ENCODE data around the gene BFSP1. TPM values are rescaled to one million over a fixed set of nuclear protein-coding genes. Genes with fewer than 3 reads are reported as not detected.

The BFSP1 gene
- total RNA-seq, 5 donors from 2014 or later (not counting 1 experiment from before 2014, with no cell fraction given) = 0.25 to 0.53 (median 0.30) TPM

GRCh38 chr20:17572034-17572638, 41.0 kb upstream of the BFSP1 start:
- DNase-seq (no peak), ATAC-seq (replicated peaks in 1 of 4) (no peak)
- Mint-ChIP-seq H3K4me1 (peaks cover 32 to 39% (median 37%) of the 10 kb centered on the region in 3 donors), H3K9me3 (no peaks in the 10 kb centered on the region), H3K4me3 (peak overlapping the region in 2 of 3 donors; percentile 37 to 96), H3K27ac (no peak overlapping the region), H3K36me3 (peaks cover 9% of the 10 kb centered on the region), H3K27me3 (no peaks in the 10 kb centered on the region)
- no peaks in the 10 kb centered on the region for H3K36me3 ChIP-seq (ENCODE audit: control insufficient read depth in 2 of 2, extremely low read depth in 1 of 2, insufficient read depth in 1 of 2, low read length in 1 of 2)
- no peak overlapping the region for H3K4me3 ChIP-seq (ENCODE audit: control insufficient read depth in 1 of 2, extremely low read depth in 1 of 2, low read length in 1 of 2)
- WGBS (ENCODE audit: insufficient coverage) = no CpG with 5 or more reads among the region's 7 CpGs
- peaks cover 11 to 12% of the 10 kb centered on the region in 2 experiments for H3K4me1 ChIP-seq (ENCODE audit: control insufficient read depth in 1 of 2, extremely low read depth in 1 of 2, insufficient read depth in 2 of 2, low read length in 2 of 2)
- no peaks in the 10 kb centered on the region for H3K9me3 ChIP-seq
- no peak overlapping the region for H3K27ac ChIP-seq (ENCODE audit: low read length)
- CTCF ChIA-PET = interaction anchor here (0.6 to 1.5 kb wide), 2 partner anchors 11 to 33 kb away, joined by 3 to 4 read pairs; no protein-coding TSS in a partner anchor
- POLR2A ChIA-PET = interaction anchor here in 1 of 2 donors (2.1 kb wide), 1 partner anchor 8 kb away, joined by 8 read pairs; no protein-coding TSS in a partner anchor
- H3K27me3 ChIP-seq (replicated peaks in 1 of 2; ENCODE audit: control insufficient read depth in 2 of 2, extremely low read depth in 1 of 2, insufficient read depth in 2 of 2, low read length in 1 of 2) = peaks cover 0 to 5% of the 10 kb centered on the region in 2 experiments

GRCh38 chr20:17571153-17571527, 40.0 kb upstream of the BFSP1 start:
- peaks cover 11 to 12% of the 10 kb centered on the region in 2 experiments for H3K4me1 ChIP-seq (ENCODE audit: control insufficient read depth in 1 of 2, extremely low read depth in 1 of 2, insufficient read depth in 2 of 2, low read length in 2 of 2)
- peaks cover 0 to 2% (median 0%) of the 10 kb centered on the region in 3 donors for H3K9me3 Mint-ChIP-seq
- H3K36me3 ChIP-seq (ENCODE audit: control insufficient read depth in 2 of 2, extremely low read depth in 1 of 2, insufficient read depth in 1 of 2, low read length in 1 of 2) = no peaks in the 10 kb centered on the region
- H3K36me3 Mint-ChIP-seq = peaks cover 8% of the 10 kb centered on the region
- H3K4me1 Mint-ChIP-seq = peaks cover 32 to 37% (median 36%) of the 10 kb centered on the region in 3 donors
- DNase-seq (peak in 1 of 35 experiments; percentile 31), ATAC-seq (replicated peaks in 1 of 4) (no peak)
- H3K27me3 Mint-ChIP-seq = peaks cover 0 to 2% of the 10 kb centered on the region in 2 donors
- peak overlapping the region; percentile 77 to 78 for H3K27ac Mint-ChIP-seq
- peak overlapping the region; percentile 87 to 96 (median 92) for H3K4me3 Mint-ChIP-seq
- H3K27me3 ChIP-seq (replicated peaks in 1 of 2; ENCODE audit: control insufficient read depth in 2 of 2, extremely low read depth in 1 of 2, insufficient read depth in 2 of 2, low read length in 1 of 2) = peaks cover 0 to 5% of the 10 kb centered on the region in 2 experiments
- POLR2A ChIA-PET = interaction anchor here (0.7 to 2.1 kb wide), 4 partner anchors 9 to 39 kb away, joined by 3 to 8 read pairs (median 6); no protein-coding TSS in a partner anchor
- H3K27ac ChIP-seq (ENCODE audit: low read length) = no peak overlapping the region
- no peaks in the 10 kb centered on the region for H3K9me3 ChIP-seq
- H3K4me3 ChIP-seq (ENCODE audit: control insufficient read depth in 1 of 2, extremely low read depth in 1 of 2, low read length in 1 of 2) = peak overlapping the region in 1 of 2 donors; percentile 86
- CTCF ChIA-PET = interaction anchor here (0.7 to 1.6 kb wide), 11 partner anchors 12 to 396 kb away, joined by 3 to 16 read pairs (median 4); partner anchors contain the start of gene RRBP1 (in 2 of the 2)
- WGBS (ENCODE audit: insufficient coverage) = 26% methylated on average over 3 of the region's 6 CpGs

DNA sequence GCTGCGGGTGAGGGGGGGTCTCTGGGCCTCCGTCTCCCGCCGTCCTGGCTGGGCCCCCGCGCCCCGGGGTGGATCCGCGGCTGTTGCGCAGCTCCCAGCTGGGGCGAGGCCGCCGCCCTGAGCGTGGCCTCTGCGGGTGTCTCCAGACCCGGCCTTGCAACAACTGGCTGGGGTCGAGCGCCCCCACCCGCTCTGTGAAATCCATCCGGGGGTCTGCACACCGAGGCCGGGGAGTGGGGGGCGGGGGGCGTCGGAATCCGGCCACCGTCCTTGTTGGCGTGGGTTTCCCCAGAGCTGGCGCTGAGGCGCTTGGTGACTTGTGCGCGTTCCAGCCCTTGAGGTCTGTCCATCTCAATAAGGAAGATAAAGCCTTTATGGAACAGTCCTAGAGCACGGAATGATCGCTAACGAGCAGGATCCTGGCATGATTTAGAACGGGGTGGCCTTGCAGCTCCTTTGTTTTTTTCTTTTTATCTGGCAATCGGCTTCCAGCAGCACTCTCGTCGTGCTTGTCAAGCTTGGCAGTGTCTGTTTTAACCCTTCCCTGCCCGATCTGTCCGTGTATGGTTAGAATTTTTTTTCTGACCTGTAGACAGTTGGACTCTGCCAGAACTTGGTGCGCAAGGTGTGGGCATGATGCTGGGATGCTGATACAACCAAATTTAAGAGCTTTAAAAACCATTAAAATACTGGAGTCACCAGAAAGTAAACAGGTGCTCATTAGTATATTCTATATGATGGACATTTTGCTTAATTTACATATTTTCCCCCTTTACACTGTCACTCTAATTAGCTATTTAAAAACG, 39.4 kb upstream of the BFSP1 start:
- ChIA-PET CTCF (interaction anchor here (0.7 to 1.6 kb wide), 18 partner anchors 12 to 427 kb away, joined by 3 to 16 read pairs (median 4); partner anchors contain the start of gene RRBP1 (in 2 of the 2)), POLR2A (interaction anchor here (0.7 to 2.1 kb wide), 6 partner anchors 10 to 397 kb away, joined by 3 to 8 read pairs (median 4); no protein-coding TSS in a partner anchor)
- Mint-ChIP-seq H3K27ac (peak overlapping the region; percentile 77 to 78), H3K4me1 (peaks cover 32 to 36% (median 33%) of the 10 kb centered on the region in 3 donors), H3K4me3 (peak overlapping the region; percentile 87 to 96 (median 92)), H3K27me3 (peaks cover 0 to 4% of the 10 kb centered on the region in 2 donors), H3K36me3 (peaks cover 3% of the 10 kb centered on the region), H3K9me3 (peaks cover 0 to 3% (median 0%) of the 10 kb centered on the region in 3 donors)
- Histone ChIP-seq H3K9me3 (no peaks in the 10 kb centered on the region), H3K27ac (ENCODE audit: low read length) (no peak overlapping the region), H3K27me3 (replicated peaks in 1 of 2; ENCODE audit: control insufficient read depth in 2 of 2, extremely low read depth in 1 of 2, insufficient read depth in 2 of 2, low read length in 1 of 2) (peaks cover 0 to 5% of the 10 kb centered on the region in 2 experiments), H3K4me1 (ENCODE audit: control insufficient read depth in 1 of 2, extremely low read depth in 1 of 2, insufficient read depth in 2 of 2, low read length in 2 of 2) (peaks cover 11 to 12% of the 10 kb centered on the region in 2 experiments), H3K36me3 (ENCODE audit: control insufficient read depth in 2 of 2, extremely low read depth in 1 of 2, insufficient read depth in 1 of 2, low read length in 1 of 2) (no peaks in the 10 kb centered on the region), H3K4me3 (ENCODE audit: control insufficient read depth in 1 of 2, extremely low read depth in 1 of 2, low read length in 1 of 2) (peak overlapping the region; percentile 80 to 86)
- peak; percentile 27 to 51 (median 48) for ATAC-seq (replicated peaks in 1 of 4)
- WGBS (ENCODE audit: insufficient coverage) = under 1% methylated on average over 37 of the region's 43 CpGs
- DNase-seq = peak in 14 of 35 experiments; percentile 3 to 44 (median 18)

DNA sequence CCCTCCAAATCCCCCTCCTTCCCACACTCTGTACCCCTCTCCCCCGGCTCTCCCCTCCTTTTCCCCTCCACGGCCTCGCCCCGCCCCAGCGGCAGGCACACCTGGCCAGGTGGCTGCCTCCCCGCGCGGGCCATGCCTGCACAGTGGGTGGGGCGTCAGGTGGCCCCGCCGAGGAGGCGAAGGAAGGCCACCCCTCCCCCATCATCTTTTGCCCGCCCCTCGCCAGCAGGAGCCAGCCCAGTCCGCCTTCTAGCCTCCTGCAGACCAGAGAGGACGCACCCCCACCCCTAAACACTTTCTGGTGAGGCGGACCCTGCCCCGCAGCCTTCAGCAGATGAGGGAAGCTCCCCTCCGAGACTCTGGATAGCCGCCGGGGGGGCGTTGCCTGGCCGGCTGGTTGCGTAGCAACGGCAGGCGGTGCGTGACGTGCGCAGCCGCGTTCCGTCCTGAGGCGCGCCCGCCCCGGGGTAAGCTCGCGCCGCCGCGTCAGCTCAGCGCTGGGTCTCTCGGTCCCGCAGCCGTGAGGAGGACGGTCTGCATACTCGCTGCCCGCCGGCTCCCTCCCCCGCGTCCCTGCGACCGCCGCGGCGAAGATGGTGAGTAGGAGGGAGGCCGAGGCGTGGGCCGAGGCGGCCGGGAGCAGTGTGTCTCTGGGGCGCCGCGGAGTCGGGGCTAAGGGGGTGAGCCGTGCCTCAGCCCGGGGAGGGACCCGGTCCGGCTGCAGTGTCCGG, 38.6 kb upstream of the BFSP1 start, which contains the start of gene DSTN:
DSTN (plus strand) TSS at position 460 of the 731 bp plus-strand sequence; CDS start at position 594, 134 bp downstream.
- POLR2A ChIA-PET = interaction anchor here (0.5 to 2.1 kb wide), 8 partner anchors 10 to 1002 kb away, joined by 3 to 8 read pairs (median 4); partner anchors contain the start of gene RRBP1 (in 1 of the 2)
- peak within 1 kb of the TSS; percentile 89 to 96 (median 92) for H3K4me3 Mint-ChIP-seq
- H3K4me1 Mint-ChIP-seq = peaks cover 32 to 34% (median 33%) of the 10 kb centered on the region in 3 donors
- H3K4me1 ChIP-seq (ENCODE audit: control insufficient read depth in 1 of 2, extremely low read depth in 1 of 2, insufficient read depth in 2 of 2, low read length in 2 of 2) = peaks cover 11 to 12% of the 10 kb centered on the region in 2 experiments
- peaks cover 0 to 4% of the 10 kb centered on the region in 2 donors for H3K27me3 Mint-ChIP-seq
- peak; percentile 92 to 93 (median 92) for ATAC-seq (replicated peaks in 1 of 4)
- H3K36me3 ChIP-seq (ENCODE audit: control insufficient read depth in 2 of 2, extremely low read depth in 1 of 2, insufficient read depth in 1 of 2, low read length in 1 of 2) = no peaks in the 10 kb centered on the region
- H3K9me3 Mint-ChIP-seq = peaks cover 0 to 3% (median 0%) of the 10 kb centered on the region in 3 donors
- peak; percentile 68 to 93 (median 82) for DNase-seq
- H3K36me3 Mint-ChIP-seq = no peaks in the 10 kb centered on the region
- peak within 1 kb of the TSS; percentile 80 to 86 for H3K4me3 ChIP-seq (ENCODE audit: control insufficient read depth in 1 of 2, extremely low read depth in 1 of 2, low read length in 1 of 2)
- H3K27ac ChIP-seq (ENCODE audit: low read length) = peak within 1 kb of the TSS; percentile 52
- H3K27ac Mint-ChIP-seq = peak within 1 kb of the TSS; percentile 85 to 88
- H3K27me3 ChIP-seq (replicated peaks in 1 of 2; ENCODE audit: control insufficient read depth in 2 of 2, extremely low read depth in 1 of 2, insufficient read depth in 2 of 2, low read length in 1 of 2) = peaks cover 0 to 5% of the 10 kb centered on the region in 2 experiments
- CTCF ChIA-PET = interaction anchor here (0.7 to 1.6 kb wide), 11 partner anchors 20 to 427 kb away, joined by 3 to 16 read pairs (median 6); partner anchors contain the start of gene RRBP1 (in 1 of the 2)
- WGBS (ENCODE audit: insufficient coverage) = under 1% methylated on average over 53 of the region's 70 CpGs
- H3K9me3 ChIP-seq = no peaks in the 10 kb centered on the region

- Mint-ChIP-seq H3K27ac (no peak overlapping the region), H3K4me3 (peak overlapping the region; percentile 40 to 96 (median 89))
- no peak for ATAC-seq (replicated peaks in 1 of 4)
Measured at GRCh38 chr20:17568972-17569521, 37.9 kb upstream of the BFSP1 start.

More at GRCh38 chr20:17568972-17569521, 37.9 kb upstream of the BFSP1 start:
- ChIA-PET POLR2A (interaction anchor here (0.6 to 1.8 kb wide), 3 partner anchors 41 to 853 kb away, joined by 3 to 8 read pairs (median 8); partner anchors contain the start of gene RRBP1 (in 1 of the 2)), CTCF (interaction anchor here in 1 of 2 donors (1.3 to 1.5 kb wide), 2 partner anchors 21 to 65 kb away, joined by 4 to 6 read pairs; no protein-coding TSS in a partner anchor)
- peaks cover 0 to 5% of the 10 kb centered on the region in 2 experiments for H3K27me3 ChIP-seq (replicated peaks in 1 of 2; ENCODE audit: control insufficient read depth in 2 of 2, extremely low read depth in 1 of 2, insufficient read depth in 2 of 2, low read length in 1 of 2)
- 20% methylated on average over 35 of the region's 38 CpGs for WGBS (ENCODE audit: insufficient coverage)
- H3K36me3 ChIP-seq (ENCODE audit: control insufficient read depth in 2 of 2, extremely low read depth in 1 of 2, insufficient read depth in 1 of 2, low read length in 1 of 2) = no peaks in the 10 kb centered on the region
- Mint-ChIP-seq H3K36me3 (no peaks in the 10 kb centered on the region), H3K27me3 (peaks cover 0 to 4% of the 10 kb centered on the region in 2 donors), H3K4me1 (peaks cover 30 to 32% (median 31%) of the 10 kb centered on the region in 3 donors), H3K9me3 (peaks cover 0 to 3% (median 0%) of the 10 kb centered on the region in 3 donors)
- peak in 3 of 35 experiments; percentile 5 to 33 (median 9) for DNase-seq
- H3K27ac ChIP-seq (ENCODE audit: low read length) = no peak overlapping the region
- H3K4me1 ChIP-seq (ENCODE audit: control insufficient read depth in 1 of 2, extremely low read depth in 1 of 2, insufficient read depth in 2 of 2, low read length in 2 of 2) = peaks cover 11 to 12% of the 10 kb centered on the region in 2 experiments
- peak overlapping the region; percentile 44 to 86 for H3K4me3 ChIP-seq (ENCODE audit: control insufficient read depth in 1 of 2, extremely low read depth in 1 of 2, low read length in 1 of 2)
- H3K9me3 ChIP-seq = no peaks in the 10 kb centered on the region
